Ovary (tissue), 9 donors: ENCODE data around the gene HTRA1. TPM values are rescaled to one million over a fixed set of nuclear protein-coding genes. Genes with fewer than 3 reads are reported as not detected.

Source experiments
- DNase-seq, 5 donors: peaks; one replicate each; pipeline ENCODE4 v3.0.0-alpha.2; 2019 to 2020
- H3K27ac ChIP-seq, 2 donors: fragments of 200-600 bp; one replicate each; pipeline versions ENCODE4 v1.5.1 to v1.8.0; 2019 to 2022
- H3K27me3 ChIP-seq: fragments of 200-600 bp; one replicate; pipeline ENCODE4 v1.8.0; 2022
- H3K36me3 ChIP-seq: fragments of 200-600 bp; sonication (generic); one replicate; pipeline ENCODE4 v1.5.1; 2019
- H3K4me1 ChIP-seq: one replicate; pipeline ENCODE4 v1.8.1; 2013; ENCODE audit warnings: mild to moderate bottlenecking, moderate library complexity; ENCODE audit not compliant: insufficient read depth
- H3K4me3 ChIP-seq: fragments of 200-600 bp; sonication (generic); one replicate; pipeline ENCODE4 v1.5.1; 2017
- H3K9me3 ChIP-seq, 2 donors: fragments of 200-600 bp in 1 of 2; sonication (generic) in 1 of 2; one replicate each; pipeline versions ENCODE4 v1.5.1 to v1.8.1; 2013 to 2019; ENCODE audit warnings: mild to moderate bottlenecking in 1 of 2, moderate library complexity in 1 of 2
- EP300 ChIP-seq: sonication (generic); formaldehyde crosslinking; IDR thresholded peaks from one replicate; pipeline ENCODE4 v1.6.1; 2017; ENCODE audit warnings: antibody characterized with exemption
- POLR2A ChIP-seq: fragments of 450-650 bp; IDR thresholded peaks from one replicate; pipeline ENCODE4 v1.6.1; 2017; ENCODE audit warnings: antibody characterized with exemption, mild to moderate bottlenecking, moderate library complexity
- WGBS, 3 donors: extraction: QIAGEN DNeasy Blood & Tissue Kit in 1 of 3; methylation state at CpG; one replicate each; pipeline versions ENCODE4 v1.1.5 to v1.1.7; 2013 to 2017; 5-methylcytosine and 5-hydroxymethylcytosine counted together
- intact Hi-C, 4 donors: fragments of 100-400 bp; cut with DNase I; formaldehyde crosslinking; loops; one replicate each; pipeline versions ENCODE4 v1.11.0 to v1.15.1; 2022 to 2023
- polyA plus RNA-seq, 2 donors: library from polyadenylated mRNA; stranded (reverse); fragments of 200-250 nt in 1 of 2; fragments of 350-450 nt in 1 of 2; fragmentation: Illumina TruSeq in 1 of 2; extraction: RNeasy Lipid Tissue Mini Kit (QIAGEN cat#74804) in 1 of 2; gene quantifications; one replicate each; pipeline ENCODE4 v1.2.3, GENCODE V29; 2013 to 2014
- total RNA-seq, 7 donors: library from RNA; depleted of rRNA in 2 of 7; stranded (reverse); fragments of >200 nt in 2 of 7; fragmentation: NEBNext Ultra II Directional in 3 of 7; extraction: Animal tissue kit (Norgen Biotek cat#: 25700) in 3 of 7; gene quantifications; one replicate each; pipeline versions ENCODE4 v1.1.0 to v1.2.4, GENCODE V29; 2016 to 2023
- TF ChIP-seq, protein P1 (sequence below), 3 donors: fragments of 450-650 bp in 2 of 3; fragments of 200-600 bp in 1 of 3; IDR thresholded peaks; one replicate each; pipeline versions ENCODE4 v1.5.1 to v1.8.0; 2016 to 2022; ENCODE audit warnings: antibody characterized with exemption in 3 of 3, mild to moderate bottlenecking in 1 of 3
- donor health status: DM: no; HTN: no; CAD: no; lungs with moderate emphysema.
- donor health status: DM: no; HTN: no; CAD: no.
- donor health status: Bipolar disorder and iron deficiency.
- donor health status: DM: yes; HTN: yes; CAD: no.
- donor health status: DM: no; HTN: no; CAD: no.
- donor health status: DM: yes; HTN: yes; CAD: no.

Gene HTRA1
- total and polyA plus RNA-seq, 9 donors: 194 to 947 (median 356) TPM

DNA sequence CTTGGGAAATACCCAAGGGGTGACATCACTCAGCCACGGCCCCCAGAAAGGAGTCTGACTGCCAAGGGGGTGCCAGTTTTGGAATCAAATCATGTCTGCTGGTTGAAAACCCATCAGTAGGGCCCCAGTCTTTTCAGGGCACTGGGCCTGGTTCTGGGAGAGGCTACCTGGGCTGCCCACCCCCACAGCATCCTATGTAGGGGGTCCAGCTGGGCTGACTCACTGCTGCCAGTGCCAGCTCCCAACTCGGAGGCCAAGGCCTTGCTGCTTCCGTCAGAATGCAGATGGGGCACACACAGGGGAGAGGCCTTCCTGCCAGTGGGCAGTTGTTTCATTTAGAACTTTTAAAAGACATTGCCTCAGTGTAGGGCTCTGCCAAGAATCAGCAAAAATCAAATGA, 59.7 kb downstream of the HTRA1 start:
- intact Hi-C loops: no loop called here
- DNase-seq: no peak
- WGBS, 3 donors: 25 to 31% (median 27%) methylated on average over 3 of the region's 3 CpGs

DNA sequence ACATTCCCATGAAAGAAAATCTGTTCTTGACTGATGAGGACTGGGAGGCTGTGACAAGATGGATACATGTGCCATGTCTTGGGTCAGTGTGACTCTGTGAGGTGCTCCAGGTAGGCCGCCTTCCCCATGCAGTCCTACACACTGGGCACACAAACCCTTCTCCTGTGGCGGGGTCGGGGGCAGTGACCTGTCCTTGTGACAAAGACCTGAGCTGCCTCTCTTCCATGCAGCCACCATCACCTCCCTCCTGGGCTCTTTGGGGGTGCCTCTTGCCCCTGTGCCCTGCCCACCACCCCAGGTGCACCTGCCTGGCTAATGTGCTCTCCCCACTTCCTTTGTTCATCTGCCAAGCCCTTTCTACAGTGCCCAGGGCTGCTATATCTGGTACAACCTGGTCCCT, 63.5 kb downstream of the HTRA1 start:
- H3K27me3 ChIP-seq: no peaks in the 10 kb centered on the region
- no peak overlapping the region for H3K27ac ChIP-seq
- no peaks in the 10 kb centered on the region for H3K4me1 ChIP-seq
- no peaks in the 10 kb centered on the region for H3K9me3 ChIP-seq
- no peak overlapping the region for H3K4me3 ChIP-seq
- 91 to 93% (median 92%) methylated on average over 3 of the region's 3 CpGs for WGBS, 3 donors
- intact Hi-C loops: no loop called here
- DNase-seq: no peak
- no peaks in the 10 kb centered on the region for H3K36me3 ChIP-seq
- TF ChIP-seq POLR2A (no peak), EP300 (no peak)
- TF ChIP-seq, protein P1, sequence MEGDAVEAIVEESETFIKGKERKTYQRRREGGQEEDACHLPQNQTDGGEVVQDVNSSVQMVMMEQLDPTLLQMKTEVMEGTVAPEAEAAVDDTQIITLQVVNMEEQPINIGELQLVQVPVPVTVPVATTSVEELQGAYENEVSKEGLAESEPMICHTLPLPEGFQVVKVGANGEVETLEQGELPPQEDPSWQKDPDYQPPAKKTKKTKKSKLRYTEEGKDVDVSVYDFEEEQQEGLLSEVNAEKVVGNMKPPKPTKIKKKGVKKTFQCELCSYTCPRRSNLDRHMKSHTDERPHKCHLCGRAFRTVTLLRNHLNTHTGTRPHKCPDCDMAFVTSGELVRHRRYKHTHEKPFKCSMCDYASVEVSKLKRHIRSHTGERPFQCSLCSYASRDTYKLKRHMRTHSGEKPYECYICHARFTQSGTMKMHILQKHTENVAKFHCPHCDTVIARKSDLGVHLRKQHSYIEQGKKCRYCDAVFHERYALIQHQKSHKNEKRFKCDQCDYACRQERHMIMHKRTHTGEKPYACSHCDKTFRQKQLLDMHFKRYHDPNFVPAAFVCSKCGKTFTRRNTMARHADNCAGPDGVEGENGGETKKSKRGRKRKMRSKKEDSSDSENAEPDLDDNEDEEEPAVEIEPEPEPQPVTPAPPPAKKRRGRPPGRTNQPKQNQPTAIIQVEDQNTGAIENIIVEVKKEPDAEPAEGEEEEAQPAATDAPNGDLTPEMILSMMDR (IDR thresholded peaks at IDR 0.05): no peak

More for the DNA sequence above, 59.7 kb downstream of the HTRA1 start:
- Histone ChIP-seq H3K4me1 (no peaks in the 10 kb centered on the region), H3K4me3 (no peak overlapping the region), H3K9me3 (no peaks in the 10 kb centered on the region), H3K27me3 (no peaks in the 10 kb centered on the region), H3K36me3 (no peaks in the 10 kb centered on the region), H3K27ac (no peak overlapping the region)
- TF ChIP-seq, protein P1 (IDR thresholded peaks at IDR 0.05): no peak
- TF ChIP-seq EP300 (no peak), POLR2A (no peak)

DNA sequence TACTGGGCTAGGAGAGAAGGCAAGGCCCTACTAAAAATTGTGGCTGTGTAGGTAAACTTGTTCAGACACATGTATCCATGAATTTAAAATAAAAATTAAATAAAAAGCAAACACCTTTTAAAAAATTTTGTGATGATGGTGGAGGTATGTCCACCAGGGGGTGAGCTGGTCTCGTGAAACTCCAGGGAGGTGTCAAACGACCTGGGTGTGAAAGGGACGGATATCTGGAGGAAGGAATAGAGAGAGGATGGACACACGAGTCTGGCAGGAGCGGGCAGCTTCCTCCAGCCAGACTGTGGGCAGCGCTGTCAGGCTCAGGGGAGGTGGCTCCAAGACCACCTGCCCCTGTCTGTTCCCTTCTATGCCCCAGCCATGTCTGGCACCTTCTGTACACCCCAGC, 64.4 kb downstream of the HTRA1 start:
- Histone ChIP-seq H3K9me3 (no peaks in the 10 kb centered on the region), H3K27ac (no peak overlapping the region), H3K27me3 (no peaks in the 10 kb centered on the region), H3K36me3 (no peaks in the 10 kb centered on the region), H3K4me1 (no peaks in the 10 kb centered on the region), H3K4me3 (no peak overlapping the region)
- intact Hi-C loops: no loop called here
- 59 to 72% (median 65%) methylated on average over 6 of the region's 6 CpGs for WGBS, 3 donors
- no peak for DNase-seq
- TF ChIP-seq POLR2A: no peak
- TF ChIP-seq, protein P1 (IDR thresholded peaks at IDR 0.05): no peak
- no peak for TF ChIP-seq EP300

DNA sequence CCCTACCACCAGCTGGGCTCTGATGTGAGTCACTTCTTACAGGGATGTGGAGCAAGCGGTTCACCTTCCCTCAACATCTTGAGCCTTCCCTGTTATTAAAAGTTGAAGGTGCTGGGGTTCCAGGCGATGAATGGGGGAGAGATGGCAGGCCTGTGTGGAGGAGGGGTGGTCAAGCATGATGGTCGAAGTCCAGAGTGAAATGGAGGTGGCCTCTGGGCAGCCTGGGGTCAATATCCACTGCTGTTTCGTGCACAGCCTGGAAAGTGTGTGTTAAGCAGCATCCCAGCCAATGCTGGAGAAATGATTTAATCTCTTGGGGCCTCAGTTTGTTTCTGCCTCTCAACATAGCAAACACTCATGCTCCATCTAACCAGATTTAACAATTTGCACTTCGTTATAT, 65.5 kb downstream of the HTRA1 start:
- H3K36me3 ChIP-seq: no peaks in the 10 kb centered on the region
- no peaks in the 10 kb centered on the region for H3K9me3 ChIP-seq
- TF ChIP-seq POLR2A: no peak
- TF ChIP-seq EP300: no peak
- TF ChIP-seq, protein P1 (IDR thresholded peaks at IDR 0.05): no peak
- H3K27me3 ChIP-seq: no peaks in the 10 kb centered on the region
- H3K27ac ChIP-seq: no peak overlapping the region
- intact Hi-C loops: no loop called here
- WGBS, 3 donors: 88 to 92% (median 90%) methylated on average over 5 of the region's 5 CpGs
- H3K4me3 ChIP-seq: no peak overlapping the region
- DNase-seq: no peak
- no peaks in the 10 kb centered on the region for H3K4me1 ChIP-seq
